NCI-H446 treated with DMSO at 0.1 percent for 48 hours (cell line): ENCODE measurements around the gene WDR20.
"Not testable (repeated sequence)": the region's sequence is repeated elsewhere in the genome, so short reads cannot be mapped to it uniquely, and the experiment has no call there.

ENCODE experiments used
- DNase-seq: peaks from one replicate; lab custom pipeline; 2025; lab: John Stamatoyannopoulos, UW

The WDR20 gene

GRCh38 chr14:102171173-102172020, 31.7 kb downstream of the WDR20 start:
- no peak for DNase-seq

GRCh38 chr14:102172021-102172272, 32.2 kb downstream of the WDR20 start:
- not testable (repeated sequence) for DNase-seq

- not testable (repeated sequence) for DNase-seq
These were observed 33.0 kb downstream of the WDR20 start for GRCh38 chr14:102172721-102173120.

GRCh38 chr14:102177161-102177560, 37.5 kb downstream of the WDR20 start:
- no peak for DNase-seq

- no peak for DNase-seq
These were observed 39.1 kb downstream of the WDR20 start for GRCh38 chr14:102178806-102179205.

GRCh38 chr14:102180248-102180998, 40.7 kb downstream of the WDR20 start:
- DNase-seq, result no peak

- DNase-seq, result no peak
These were observed 41.5 kb downstream of the WDR20 start for GRCh38 chr14:102181187-102181586.

GRCh38 chr14:102182190-102182589, 42.5 kb downstream of the WDR20 start:
- peak; percentile 77 for DNase-seq

- peak; percentile 61 for DNase-seq
These were observed 43.4 kb downstream of the WDR20 start for GRCh38 chr14:102182936-102183619.

- DNase-seq, result no peak
These were observed 44.2 kb downstream of the WDR20 start for GRCh38 chr14:102183886-102184285.

GRCh38 chr14:102184316-102185035, 44.8 kb downstream of the WDR20 start:
- no peak for DNase-seq

- DNase-seq, result no peak
These were observed 45.7 kb downstream of the WDR20 start for GRCh38 chr14:102185360-102185759.

- DNase-seq, result peak; percentile 49
These were observed 47.3 kb downstream of the WDR20 start for GRCh38 chr14:102187044-102187443.

GRCh38 chr14:102187568-102188001, 47.9 kb downstream of the WDR20 start:
- no peak for DNase-seq

GRCh38 chr14:102188187-102188586, 48.5 kb downstream of the WDR20 start:
- DNase-seq, result no peak

- no peak for DNase-seq
These were observed 50.2 kb downstream of the WDR20 start for GRCh38 chr14:102189874-102190273.

- DNase-seq, result no peak
These were observed 53.3 kb downstream of the WDR20 start for GRCh38 chr14:102192840-102193502.

- no peak for DNase-seq
These were observed 55.2 kb downstream of the WDR20 start for GRCh38 chr14:102194856-102195255.

GRCh38 chr14:102195446-102195845, 55.7 kb downstream of the WDR20 start:
- DNase-seq, result no peak

- DNase-seq, result no peak
These were observed 56.6 kb downstream of the WDR20 start for GRCh38 chr14:102196039-102196901.

- DNase-seq, result no peak
These were observed 57.2 kb downstream of the WDR20 start for GRCh38 chr14:102196902-102197230.
